Epithelial cell of proximal tubule (primary cell): ENCODE data around the gene MDC1. TPM values are rescaled to one million over a fixed set of nuclear protein-coding genes. Genes with fewer than 3 reads are reported as not detected.
"Not testable (repeated sequence)": the region's sequence is repeated elsewhere in the genome, so short reads cannot be mapped to it uniquely, and the experiment has no call there.

Source experiments
- DNase-seq: peaks from one replicate; pipeline ENCODE4 v3.0.0-alpha.2; 2011; ENCODE audit warnings: low read depth
- H3K4me3 ChIP-seq: 2 replicates; pipeline ENCODE4 v1.5.1; 2011; ENCODE audit warnings: low read depth, mild to moderate bottlenecking, low read length
- total RNA-seq: library from RNA; depleted of rRNA; stranded (reverse); fragments of >200 nt; gene quantifications from 2 replicates; pipeline ENCODE4 v1.2.3, GENCODE V29; 2015
- TF ChIP-seq, protein P1 (sequence below): conservative IDR thresholded peaks from 2 replicates; pipeline ENCODE4 v1.5.1; 2012; ENCODE audit warnings: low read depth, mild to moderate bottlenecking, low read length

Gene MDC1
- total RNA-seq, 1 donor from 2014 or later: 11.4 TPM

DNA sequence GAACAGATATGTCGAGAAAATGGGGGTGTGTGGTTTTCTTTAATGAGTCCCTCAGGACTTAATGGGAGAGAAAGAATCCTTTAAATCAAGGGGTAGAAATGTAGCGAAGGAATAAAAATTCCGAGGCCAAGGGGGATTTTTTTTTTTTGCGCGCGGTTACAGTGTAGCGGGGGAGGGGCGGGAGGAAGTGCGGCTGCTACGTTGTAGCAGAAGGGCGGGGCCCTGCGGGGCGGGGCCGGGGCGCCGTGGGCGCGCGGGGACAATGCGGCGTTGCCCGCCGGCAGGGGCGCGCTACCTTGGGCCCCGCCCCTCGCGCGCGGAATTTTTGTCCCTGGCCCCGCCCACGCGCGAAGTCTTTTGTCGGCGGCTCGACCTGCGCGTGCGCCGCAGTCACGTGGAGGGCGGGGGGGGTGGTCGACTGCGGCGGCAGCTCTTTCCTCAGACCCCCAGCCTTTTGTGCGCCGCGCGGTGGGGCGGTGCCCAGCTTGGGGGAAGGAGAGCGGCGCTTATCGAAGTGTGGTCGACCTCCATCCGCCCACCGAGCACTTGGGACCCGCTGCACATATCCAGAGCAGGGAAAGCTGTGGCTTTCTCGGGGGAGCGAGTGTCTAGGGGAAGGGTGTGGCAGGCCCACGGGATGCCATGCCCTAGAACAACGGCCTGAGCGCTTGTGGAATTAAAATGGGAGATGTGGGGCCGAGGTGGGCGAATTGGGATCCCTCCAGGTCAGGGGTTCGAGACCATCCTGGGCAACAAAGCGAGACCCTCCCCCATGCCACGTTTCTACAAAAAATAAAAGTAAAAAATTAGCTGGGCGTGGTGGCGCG, 4.3 kb upstream of the MDC1 start:
- no peak for DNase-seq
- TF ChIP-seq, protein P1, sequence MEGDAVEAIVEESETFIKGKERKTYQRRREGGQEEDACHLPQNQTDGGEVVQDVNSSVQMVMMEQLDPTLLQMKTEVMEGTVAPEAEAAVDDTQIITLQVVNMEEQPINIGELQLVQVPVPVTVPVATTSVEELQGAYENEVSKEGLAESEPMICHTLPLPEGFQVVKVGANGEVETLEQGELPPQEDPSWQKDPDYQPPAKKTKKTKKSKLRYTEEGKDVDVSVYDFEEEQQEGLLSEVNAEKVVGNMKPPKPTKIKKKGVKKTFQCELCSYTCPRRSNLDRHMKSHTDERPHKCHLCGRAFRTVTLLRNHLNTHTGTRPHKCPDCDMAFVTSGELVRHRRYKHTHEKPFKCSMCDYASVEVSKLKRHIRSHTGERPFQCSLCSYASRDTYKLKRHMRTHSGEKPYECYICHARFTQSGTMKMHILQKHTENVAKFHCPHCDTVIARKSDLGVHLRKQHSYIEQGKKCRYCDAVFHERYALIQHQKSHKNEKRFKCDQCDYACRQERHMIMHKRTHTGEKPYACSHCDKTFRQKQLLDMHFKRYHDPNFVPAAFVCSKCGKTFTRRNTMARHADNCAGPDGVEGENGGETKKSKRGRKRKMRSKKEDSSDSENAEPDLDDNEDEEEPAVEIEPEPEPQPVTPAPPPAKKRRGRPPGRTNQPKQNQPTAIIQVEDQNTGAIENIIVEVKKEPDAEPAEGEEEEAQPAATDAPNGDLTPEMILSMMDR: no peak
- peak overlapping the region; percentile 91 for H3K4me3 ChIP-seq

DNA sequence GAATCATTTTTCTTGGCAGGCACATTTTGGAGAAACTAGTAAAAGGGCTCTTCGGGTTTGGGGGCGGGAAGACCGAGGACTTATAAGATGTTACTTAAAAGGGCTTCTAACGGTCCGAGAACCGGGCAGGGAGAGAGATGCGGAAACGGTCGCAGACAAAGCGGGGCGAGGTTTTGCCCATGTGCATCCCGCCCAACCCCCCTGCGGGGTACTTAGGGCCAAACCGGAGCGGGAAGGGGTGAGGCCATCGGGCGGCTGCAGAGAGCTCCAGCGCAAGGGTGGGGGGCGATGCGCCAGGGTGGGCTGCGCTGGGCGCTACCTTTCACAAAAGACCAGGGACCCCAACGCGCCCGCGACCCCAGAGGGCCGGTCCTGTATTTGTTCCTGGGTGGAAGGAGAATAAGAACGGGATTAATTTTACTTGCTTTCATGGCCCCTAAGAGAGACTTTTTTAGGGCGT, 3.7 kb upstream of the MDC1 start:
- TF ChIP-seq, protein P1: no peak
- no peak for DNase-seq
- H3K4me3 ChIP-seq: peak overlapping the region; percentile 91

- TF ChIP-seq, protein P1: peak; percentile 6
- H3K4me3 ChIP-seq: peak within 1 kb of the TSS; percentile 91
- DNase-seq: peak; percentile 80
Measured at GRCh38 chr6:30719791-30720737, 3.0 kb upstream of the MDC1 start, which contains the start of gene TUBB. TUBB (plus strand) TSS chr6:30720352; CDS start chr6:30720507, 155 bp downstream.

GRCh38 chr6:30719356-30719755, 2.3 kb upstream of the MDC1 start:
- TF ChIP-seq, protein P1: no peak
- H3K4me3 ChIP-seq: peak overlapping the region; percentile 91
- no peak for DNase-seq

DNA sequence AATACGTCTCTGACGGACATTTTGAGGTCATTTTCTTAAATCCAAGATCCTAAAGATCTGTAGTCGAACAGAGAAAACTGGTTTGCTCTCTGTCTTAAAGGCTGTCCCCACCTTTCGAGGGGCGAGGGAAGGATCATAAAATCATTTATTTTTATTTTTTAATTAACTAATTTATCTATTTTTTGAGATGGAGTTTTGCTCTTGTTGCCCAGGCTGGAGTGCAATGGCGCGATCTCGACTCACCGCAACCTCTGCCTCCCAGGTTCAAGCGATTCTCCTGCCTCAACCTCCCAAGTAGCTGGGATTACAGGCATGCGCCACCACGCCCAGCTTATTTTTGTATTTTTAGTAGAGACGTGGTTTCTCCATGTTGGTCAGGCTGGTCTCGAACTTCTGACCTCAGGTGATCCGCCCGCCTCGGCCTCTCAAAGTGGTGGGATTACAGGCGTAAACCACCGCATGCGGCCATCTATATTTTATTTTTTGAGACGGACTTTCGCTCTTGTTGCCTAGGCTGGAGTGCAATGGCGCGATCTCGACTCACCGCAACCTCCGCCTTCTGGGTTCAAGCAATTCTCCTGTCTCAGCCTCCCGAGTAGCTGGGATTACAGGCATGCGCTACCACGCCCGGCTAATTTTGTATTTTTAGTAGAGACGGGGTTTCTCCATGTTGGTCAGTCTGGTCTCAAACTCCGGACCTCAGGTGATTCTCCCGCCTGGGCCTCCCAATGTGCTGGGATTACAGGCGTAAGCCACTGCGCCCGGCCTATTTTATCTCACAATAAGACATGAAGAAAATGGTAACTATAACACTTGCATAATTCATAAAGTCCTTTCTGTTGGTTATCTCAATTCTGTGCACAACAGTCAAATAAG, 1.0 kb upstream of the MDC1 start:
- DNase-seq: not testable (repeated sequence)
- H3K4me3 ChIP-seq: peak overlapping the region; percentile 51

GRCh38 chr6:30716879-30717128, 277 bp downstream of the MDC1 start:
- TF ChIP-seq, protein P1: no peak
- DNase-seq: no peak
- H3K4me3 ChIP-seq: peak overlapping the region; percentile 81
